ENCODE measurements around the gene PTOV1.
"Not testable (repeated sequence)": the region's sequence is repeated elsewhere in the genome, so short reads cannot be mapped to it uniquely, and the experiment has no call there.

Gene PTOV1

DNA sequence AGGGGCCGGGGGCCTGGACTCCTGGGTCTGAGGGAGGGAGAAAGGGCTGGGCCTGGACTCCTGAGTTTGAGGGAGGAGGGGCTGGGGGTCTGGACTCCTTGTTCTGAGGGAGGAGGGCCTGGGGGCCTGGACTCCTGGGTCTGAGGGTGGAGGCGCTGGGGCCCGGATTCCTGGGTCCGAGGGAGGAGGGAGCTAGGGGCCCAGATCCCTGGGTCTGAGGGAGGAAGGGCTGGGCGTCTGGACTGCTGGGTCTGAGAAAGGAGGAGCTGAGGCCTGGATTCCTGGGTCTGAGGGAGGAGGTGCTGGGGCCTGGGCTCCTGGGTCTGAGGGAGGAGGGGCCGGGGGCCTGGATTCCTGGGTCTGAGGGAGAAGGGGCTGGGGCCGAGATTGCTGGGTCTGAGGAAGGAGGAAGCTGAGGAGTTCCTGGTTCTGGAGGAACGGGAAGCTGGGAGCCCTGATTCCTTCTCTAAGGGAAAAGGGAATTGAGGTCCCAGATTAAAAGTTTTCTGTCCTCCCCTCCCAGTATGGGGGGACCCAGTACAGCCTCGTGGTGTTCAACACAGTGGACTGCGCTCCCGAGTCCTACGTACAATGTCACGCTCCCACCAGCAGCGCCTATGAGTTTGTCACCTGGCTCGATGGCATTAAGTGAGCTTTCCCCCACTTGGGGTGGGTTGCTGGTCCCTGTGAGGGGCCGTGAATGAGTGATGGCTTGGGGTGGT, 32.1 kb upstream of the PTOV1 start:
- DNase-seq, result no peak

- not testable (repeated sequence) for DNase-seq
Observed at GRCh38 chr19:49819452-49820115, 31.4 kb upstream of the PTOV1 start.

GRCh38 chr19:49820125-49820524, 30.8 kb upstream of the PTOV1 start:
- DNase-seq, result no peak

DNA sequence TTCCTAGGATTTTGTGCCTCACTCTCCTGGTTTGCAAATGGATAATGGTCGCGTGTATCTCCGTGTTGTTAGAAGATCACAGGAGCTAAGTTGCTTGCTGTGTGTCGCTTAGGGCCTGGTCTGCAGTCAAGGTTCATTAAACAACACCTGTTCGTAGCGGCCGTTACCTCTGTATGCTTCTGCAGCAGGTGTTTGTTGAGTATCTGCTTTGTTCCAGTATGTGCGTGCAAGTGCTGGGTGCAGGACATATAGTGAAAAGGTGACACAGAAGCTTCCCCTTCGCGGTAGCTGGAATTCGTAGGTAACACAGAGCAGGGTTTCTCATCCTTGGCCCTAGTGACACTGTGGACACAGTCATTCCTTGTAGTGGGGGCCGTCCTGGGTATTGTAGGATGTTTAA, 27.5 kb upstream of the PTOV1 start:
- DNase-seq, result no peak

DNA sequence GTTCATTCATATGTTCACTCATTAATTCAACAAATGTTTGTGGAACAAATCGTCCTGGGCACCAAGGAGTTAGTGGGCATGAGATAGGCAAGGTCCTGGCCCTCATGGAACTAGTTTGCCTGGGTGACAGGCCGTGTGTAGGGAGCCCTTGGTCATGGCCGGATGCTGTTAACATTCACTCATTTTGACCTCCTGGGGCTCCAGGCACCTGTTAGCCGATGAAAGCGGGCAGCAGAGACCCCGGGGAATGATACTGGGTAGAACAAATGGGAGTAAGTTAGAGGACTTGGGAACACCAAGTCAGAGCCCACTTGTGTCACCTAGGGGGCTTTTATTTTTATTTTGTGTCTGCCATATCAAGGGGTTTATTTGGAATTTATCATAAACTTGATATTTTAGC, 26.3 kb upstream of the PTOV1 start:
- no peak for DNase-seq

- no peak for DNase-seq
Observed at GRCh38 chr19:49827034-49827433, 23.9 kb upstream of the PTOV1 start.

GRCh38 chr19:49829200-49829599, 21.8 kb upstream of the PTOV1 start:
- no peak for DNase-seq

DNA sequence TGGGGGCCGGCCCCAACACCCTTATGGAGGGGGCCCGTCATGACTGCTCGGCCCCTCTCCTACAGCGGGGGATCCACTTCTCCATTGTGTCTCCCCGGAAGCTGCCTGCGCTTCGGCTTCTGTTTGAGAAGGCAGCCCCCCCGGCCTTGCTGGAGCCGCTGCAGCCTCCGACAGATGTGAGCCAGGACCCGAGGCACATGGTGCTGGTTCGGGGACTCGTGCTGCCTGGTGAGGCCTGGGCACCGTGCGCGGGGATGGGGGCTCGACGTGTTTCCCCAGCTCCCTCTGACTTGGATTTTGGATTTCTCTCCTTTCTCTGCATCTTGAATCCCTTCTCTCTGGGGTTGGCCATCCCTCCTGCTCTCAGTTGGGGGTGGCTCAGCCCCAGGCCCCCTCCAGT, 21.2 kb upstream of the PTOV1 start:
- DNase-seq, result no peak

DNA sequence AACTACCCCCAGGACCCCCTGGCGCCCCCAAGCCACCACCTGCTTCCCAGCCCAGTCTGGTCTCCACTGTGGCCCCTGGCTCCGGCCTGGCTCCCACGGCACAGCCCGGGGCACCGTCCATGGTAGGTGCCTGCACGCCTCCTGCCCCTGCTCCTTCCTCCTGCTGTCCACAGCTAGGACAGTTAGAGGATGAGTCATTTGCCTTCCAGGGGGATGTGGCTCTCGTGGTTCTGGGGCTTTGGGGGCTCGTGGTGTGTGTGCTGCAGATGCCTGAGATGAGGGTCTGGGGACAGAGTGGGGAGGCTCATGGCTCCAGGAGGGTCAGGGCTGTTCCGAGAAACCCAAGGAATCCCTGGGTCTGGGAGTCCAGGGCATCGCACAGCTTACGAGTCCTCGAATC, 20.2 kb upstream of the PTOV1 start:
- no peak for DNase-seq

DNA sequence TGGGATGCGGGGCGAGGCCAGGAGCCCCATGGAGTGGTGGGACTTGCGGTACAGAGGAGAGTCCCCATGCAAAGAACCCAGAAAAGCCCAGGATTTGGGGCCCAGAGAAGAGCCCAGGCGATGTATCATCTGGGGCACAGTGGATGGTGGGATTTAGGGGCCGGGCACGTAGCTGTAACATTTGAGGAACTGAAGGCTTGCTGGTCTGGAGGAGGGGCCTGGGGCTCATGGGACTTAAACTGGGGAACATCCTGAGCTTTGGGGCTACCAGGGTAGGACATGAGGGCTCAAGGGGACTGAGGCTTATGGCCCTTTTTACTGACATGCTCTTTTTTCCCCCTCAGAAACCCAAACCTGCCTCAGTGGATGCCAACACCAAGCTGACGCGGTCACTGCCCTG, 19.4 kb upstream of the PTOV1 start:
- DNase-seq, result no peak

DNA sequence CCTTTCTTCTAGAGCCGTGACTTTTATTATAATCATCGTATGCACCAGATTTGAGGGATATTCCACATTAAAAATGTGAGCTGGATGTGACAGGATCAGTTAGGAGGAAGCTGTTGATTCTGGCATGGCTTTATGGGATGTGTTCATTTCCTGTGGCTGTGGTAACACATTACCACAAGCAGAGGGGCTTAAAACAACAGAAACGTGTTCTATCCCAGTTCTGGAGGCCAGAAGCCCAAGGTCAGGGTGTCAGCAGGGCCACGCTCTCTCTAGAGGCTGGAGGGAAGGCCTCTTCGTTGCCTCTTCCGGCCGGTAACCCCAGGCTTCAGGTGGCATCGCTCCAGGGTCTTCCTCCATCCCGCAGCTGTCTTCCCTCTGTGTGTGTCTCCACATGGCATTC, 18.4 kb upstream of the PTOV1 start:
- no peak for DNase-seq

GRCh38 chr19:49833599-49833998, 17.4 kb upstream of the PTOV1 start:
- no peak for DNase-seq

DNA sequence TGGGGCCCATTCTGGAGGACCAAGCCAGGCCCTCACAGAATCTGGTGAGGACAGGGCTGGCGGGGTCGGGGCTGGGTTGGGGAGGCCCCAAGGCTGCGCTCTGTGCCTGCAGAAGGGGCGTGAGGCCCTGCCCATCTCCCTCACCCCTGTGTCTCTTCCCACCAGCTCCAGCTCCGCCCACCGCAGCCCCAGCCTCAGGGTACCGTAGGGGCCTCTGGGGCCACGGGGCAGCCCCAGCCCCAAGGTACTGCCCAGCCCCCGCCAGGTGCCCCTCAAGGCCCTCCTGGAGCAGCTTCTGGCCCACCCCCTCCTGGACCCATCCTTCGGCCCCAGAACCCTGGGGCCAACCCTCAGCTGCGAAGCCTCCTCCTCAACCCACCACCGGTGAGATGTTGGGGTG, 15.4 kb upstream of the PTOV1 start:
- no peak for DNase-seq

DNA sequence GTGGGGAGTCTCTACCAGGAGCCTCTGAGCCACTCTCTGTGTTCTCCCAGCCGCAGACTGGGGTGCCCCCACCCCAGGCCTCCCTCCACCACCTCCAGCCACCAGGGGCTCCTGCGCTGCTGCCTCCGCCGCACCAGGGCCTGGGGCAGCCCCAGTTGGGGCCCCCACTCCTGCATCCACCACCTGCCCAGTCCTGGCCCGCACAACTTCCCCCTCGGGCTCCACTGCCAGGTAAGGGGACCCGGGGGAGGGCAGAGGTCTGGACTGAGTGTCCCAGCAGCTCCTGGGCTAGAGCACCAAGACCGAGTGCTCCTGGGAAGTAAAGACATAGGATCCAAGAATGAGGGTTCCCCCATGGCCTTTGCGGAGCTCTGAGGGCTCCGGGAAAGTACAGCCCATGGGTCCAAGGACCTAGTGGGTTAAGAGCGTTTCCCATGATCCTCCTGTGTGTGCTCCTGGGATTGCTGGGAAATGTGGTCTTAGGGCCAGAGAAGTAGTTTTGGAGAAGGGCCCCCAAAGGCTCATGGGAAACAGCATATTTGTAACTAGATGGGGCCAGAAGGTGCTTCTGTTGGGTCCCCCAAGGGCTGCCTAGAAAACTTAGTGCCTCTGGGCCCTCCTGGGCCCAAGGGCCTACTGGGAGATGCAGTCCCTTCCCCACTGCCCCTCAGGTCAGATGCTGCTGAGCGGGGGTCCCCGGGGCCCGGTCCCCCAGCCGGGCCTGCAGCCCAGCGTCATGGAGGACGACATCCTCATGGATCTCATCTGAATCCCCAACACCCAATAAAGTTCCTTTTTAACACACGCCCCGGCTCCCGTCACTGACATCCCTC, 14.6 kb upstream of the PTOV1 start:
- DNase-seq, result no peak

- no peak for DNase-seq
Observed at GRCh38 chr19:49837009-49837310, 14.0 kb upstream of the PTOV1 start.

DNA sequence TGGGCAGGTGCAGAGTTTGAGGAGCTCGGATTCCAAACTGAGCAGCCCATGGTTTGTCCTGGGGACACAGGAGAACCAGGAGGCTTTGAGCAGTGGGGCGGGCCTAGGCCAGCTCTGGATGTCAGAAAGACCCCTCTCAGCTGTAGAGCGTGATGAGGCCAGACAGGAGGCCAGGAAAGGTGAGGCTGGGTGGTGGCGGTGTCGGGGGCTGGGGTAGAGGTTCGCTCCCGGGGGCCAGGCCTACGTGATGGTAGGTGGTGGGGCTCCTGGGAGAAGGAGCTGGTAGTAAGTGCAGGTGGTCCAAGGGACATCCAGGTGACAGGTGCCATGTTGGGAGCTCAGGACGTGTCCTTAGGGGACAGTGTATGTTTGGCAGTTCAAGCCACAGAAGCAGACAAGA, 13.5 kb upstream of the PTOV1 start:
- no peak for DNase-seq

GRCh38 chr19:49838885-49839588, 11.9 kb upstream of the PTOV1 start:
- DNase-seq, result no peak

GRCh38 chr19:49839713-49840112, 11.2 kb upstream of the PTOV1 start:
- DNase-seq, result no peak

DNA sequence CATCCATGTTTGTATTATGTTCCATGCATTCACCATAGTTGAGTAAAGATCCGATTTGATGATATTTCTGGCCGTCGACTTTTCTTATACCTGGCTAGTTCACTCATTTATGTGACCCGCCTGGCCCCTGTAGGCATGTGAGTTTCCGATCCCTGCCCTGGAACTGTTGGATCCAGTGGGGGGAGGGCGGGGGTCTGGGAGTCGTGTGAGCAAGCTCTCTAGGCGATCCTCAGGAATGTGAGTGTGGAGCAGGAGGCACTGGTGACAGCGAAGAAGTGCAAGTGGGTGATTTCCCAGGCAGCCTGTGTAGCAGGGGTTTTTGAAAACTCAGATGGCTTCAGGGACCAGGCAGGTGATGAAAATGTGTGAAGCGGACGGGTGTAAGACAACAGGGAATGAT, 10.6 kb upstream of the PTOV1 start:
- no peak for DNase-seq

DNA sequence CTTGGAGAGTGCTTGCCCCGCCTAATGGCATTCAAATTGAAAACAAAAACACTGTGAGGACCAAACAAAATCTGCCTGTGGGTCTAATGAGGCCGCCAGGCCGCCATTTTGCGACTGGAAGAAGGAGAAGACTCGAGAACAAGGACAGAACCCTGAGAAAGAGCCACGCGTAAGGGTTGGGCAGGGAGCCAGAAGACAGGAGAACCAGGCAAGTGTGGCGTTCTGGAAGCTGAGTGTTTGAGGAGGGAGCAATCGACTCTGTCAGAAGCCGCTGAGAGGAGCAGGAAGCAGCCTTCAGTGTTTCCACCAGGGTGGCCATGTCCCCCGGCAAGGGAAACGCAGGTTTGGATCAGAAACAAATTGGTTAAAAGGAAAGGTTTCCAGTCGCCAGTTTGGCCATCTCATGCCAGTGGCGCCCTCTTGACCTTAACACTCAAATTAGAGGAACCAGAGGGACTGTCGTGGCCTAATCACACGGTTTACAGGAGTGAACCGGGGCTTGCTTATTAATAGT, 10.2 kb upstream of the PTOV1 start:
- no peak for DNase-seq

GRCh38 chr19:49843265-49843664, 7.7 kb upstream of the PTOV1 start:
- no peak for DNase-seq

DNA sequence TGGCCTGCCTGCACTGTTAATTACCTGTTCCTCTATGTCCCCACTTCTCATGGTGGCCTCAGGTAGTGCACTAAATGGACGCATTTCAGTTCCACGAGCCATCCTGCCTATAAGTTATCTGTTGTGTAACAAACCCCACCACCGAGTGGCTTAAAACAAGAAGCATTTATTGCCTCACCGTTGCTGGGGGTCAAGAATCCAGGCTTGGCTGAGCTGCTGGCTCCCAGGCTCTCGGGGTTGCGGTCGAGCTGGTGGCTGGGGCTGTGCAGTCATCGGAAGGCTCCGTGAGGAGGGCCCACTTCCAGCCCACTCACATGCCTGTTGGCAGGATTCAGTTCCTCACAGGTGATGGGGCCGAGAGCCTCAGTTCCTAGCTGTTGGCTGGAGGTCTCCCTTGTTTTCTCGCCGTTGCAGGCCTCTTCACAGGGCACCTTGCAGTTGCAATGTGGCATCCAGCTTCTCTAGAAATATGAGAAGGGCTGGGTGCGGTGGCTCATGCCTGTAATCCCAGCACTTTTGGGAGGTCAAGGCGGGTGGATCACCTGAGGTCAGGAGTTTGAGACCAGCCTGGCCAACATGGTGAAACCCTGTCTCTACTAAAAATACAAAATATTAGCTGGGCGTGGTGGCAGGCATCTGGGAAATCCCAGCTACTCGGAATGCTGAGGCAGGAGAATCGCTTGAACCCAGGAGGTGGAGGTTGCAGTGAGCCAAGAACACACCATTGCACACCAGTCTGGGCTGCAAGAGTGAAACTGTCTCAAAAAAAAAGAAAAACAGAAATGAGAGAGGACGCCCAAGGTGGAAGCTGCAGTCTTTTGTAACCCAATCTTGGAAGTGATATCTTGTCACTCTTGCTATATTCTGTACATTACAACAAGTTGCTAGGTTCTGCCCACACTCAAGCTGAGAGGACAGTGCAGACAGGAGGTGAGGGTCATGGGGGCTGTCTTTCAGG, 6.5 kb upstream of the PTOV1 start:
- DNase-seq, result no peak
